Endothelial cell of hepatic sinusoid (primary cell): ENCODE results near the gene ZSCAN31.

Experiments
- in situ Hi-C: cut with HindIII; loops from 2 replicates; pipeline ENCODE4 v1.10.0; 2017; ENCODE audit warnings: low sequenced_read_pairs

ZSCAN31 gene

DNA sequence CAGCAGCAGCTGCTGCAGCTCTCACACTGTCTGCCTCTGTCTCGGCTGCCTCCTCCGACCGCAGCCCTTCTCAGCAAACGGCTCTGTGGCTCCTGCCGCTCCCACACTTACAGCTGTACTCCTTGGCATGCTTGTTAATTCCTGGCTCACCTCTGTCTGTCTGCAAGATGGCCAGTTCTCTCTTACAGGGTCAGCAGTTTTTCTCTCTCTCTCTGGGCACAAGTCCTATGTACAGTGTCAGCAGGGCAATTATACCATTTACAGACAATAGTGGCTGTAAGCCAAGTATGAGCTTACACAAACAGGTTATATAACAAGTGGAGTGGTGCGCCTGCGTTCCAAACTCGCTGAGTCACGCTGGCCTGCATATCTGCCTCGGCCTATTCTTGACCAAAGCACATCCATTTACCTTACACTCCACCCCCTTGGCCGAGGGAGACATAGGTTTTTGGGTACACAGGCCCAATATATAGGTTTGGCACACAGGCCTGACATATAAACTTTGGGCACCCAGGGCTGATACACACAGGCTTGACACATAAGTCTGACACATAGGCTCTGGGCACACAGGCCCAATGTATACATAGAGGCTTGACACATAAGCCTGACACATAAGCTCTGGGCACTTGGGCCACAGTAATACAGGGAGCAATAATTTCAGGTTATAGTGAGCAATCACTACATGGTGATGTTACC, 18.2 kb upstream of the ZSCAN31 start:
- in situ Hi-C loops: no loop called here

- in situ Hi-C loops: no loop called here
These were observed 17.4 kb upstream of the ZSCAN31 start for GRCh38 chr6:28353356-28353755.

GRCh38 chr6:28351493-28351925, 15.6 kb upstream of the ZSCAN31 start:
- in situ Hi-C loops: no loop called here

DNA sequence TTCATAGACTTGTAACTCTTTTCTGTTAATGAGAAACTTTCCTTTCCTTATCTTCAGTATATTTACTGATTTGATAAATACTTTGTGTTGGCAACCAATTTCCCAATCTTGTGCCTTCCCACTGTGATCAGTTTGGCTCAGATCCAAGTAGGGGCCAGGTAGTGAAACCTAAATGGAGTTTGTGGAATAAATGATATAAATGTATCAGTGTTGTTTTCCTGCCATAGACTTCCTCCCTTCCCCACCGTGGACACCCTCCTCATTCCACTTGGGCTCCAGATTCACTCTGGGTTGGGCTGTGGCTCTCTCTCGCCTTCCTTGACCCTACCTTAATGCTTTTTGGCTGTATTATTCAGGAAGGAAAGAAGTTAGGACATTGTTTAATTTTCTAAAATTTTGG, 15.1 kb upstream of the ZSCAN31 start:
- in situ Hi-C loops: no loop called here

DNA sequence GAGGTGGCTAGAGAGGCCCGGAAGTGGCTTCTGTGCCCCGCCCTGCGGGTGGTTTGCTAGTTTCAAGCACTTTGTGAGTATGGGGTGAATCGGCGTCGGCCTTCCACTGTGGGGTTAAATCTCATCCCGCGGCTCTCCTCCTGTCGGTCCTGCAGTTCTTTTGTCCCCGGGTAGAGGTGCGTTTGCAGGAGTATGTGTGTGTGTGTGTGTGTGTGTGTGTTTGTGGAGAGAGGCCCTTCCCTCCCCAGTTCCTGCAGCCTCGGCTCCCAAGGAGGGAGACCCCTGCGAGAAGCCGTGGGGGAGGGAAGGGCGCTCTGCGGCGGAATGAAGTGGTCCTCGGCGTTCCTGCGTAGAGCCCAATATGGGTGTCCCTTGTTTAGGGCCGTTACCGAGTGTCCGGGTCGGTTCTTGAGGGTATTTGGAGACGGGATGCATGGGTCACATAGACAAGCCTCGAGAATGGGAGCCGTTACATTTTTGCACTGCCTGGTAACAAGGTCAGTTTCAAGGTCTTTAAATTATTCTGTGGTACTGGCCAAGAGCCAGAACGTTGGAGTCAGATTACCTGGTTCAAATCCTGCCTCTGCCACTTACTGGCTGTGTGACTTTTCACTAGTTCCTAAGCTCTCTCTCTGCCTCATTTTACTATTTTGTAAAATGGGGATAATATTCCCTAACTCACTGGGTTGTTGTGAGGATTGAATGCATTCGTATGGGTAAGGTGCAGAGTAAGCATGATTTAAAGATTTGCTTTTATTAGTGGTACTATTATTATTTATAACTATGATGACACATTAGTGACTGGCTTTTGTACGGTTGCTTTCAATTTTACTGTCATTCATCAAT, 14.2 kb upstream of the ZSCAN31 start, which contains the start of gene ZKSCAN3:
TSS of gene ZKSCAN3 (plus strand) at position 56 of the 846 bp plus-strand sequence. CDS start 9,640 bp downstream, outside the sequence.
- in situ Hi-C loops: no loop called here

GRCh38 chr6:28349344-28349891, 13.5 kb upstream of the ZSCAN31 start:
- in situ Hi-C loops: no loop called here

- in situ Hi-C loops: no loop called here
These were observed 11.2 kb upstream of the ZSCAN31 start for GRCh38 chr6:28347119-28347518.

DNA sequence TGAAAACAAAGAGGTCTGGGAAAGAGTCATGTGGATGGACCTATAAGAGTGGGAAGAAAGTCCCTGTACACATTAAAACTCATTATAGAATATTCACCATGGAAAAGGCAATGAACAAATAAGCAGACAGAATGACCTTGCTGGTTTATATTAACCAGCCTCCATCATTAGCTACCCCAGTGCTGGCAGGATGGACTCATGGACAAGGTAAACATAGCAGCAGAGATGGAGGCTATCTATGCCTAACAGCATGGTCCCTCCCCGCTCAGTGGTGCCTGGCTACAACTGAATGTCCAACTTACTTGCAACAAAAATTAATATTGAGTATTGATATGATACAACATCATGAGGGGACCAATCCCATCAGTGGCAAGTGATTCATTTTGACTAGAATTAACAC, 9.3 kb upstream of the ZSCAN31 start:
- in situ Hi-C loops: no loop called here

DNA sequence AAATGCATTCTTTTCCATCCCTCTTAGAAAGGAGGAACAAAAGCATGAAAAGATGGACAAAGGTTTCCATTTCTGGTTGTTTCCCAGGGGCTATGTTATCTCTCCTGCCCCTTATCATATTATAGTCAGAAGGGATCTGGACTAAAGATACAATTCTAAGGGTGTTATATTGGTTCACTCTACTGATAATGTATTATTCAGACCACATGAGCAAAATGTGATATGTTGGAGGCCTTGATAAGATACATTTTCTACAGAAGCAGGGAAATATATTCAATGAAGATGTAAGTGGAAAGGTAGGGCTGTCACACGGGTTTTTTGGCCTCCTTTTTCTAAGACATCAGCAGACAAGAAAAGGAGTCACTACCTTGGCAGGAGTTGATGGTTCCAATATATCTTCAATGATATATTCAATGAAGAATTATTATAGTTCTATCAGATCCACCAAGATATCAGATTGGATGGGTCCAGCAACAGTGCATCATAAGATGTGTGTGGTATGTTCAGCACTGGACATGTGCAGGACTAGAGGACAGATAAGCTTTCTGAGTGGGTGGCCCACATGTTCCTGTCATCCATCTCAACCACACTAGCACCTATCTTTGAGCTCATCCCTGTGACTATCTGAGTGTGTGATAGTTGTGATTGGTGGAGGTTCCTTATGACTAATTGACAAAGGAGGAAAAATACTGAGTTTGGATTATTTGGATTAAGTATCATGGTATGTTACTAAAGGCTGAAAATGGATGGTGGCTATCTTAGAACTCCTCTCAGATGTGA, 8.1 kb upstream of the ZSCAN31 start:
- in situ Hi-C loops: no loop called here

GRCh38 chr6:28340310-28341095, 4.6 kb upstream of the ZSCAN31 start:
- in situ Hi-C loops: no loop called here

GRCh38 chr6:28337121-28337520, 1.2 kb upstream of the ZSCAN31 start:
- in situ Hi-C loops: no loop called here

GRCh38 chr6:28336284-28337120, 554 bp upstream of the ZSCAN31 start:
- in situ Hi-C loops: no loop called here

GRCh38 chr6:28335040-28335563, 846 bp downstream of the ZSCAN31 start:
- in situ Hi-C loops: no loop called here

GRCh38 chr6:28334286-28335039, 1.5 kb downstream of the ZSCAN31 start:
- in situ Hi-C loops: no loop called here

DNA sequence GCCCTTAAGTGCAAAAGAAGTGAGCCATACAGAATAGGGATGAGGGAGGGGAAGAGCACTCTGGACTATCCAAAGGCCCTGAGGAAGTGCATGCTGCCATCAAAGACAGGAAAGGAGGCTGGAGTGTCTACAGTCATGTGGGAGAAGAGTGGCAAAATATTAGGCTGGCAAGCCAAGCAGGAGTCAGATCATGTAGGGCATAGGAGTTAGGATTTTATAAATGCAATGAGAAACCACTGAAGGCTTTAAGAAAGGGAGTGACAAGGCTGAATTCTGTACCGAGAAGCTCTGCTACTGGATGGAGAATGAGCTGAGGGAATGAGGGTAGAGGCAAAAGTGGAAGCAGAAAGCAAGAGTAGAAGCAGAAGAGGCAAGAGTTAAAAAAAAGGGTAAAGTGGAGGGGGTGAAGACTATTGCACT, 2.3 kb downstream of the ZSCAN31 start:
- in situ Hi-C loops: no loop called here

DNA sequence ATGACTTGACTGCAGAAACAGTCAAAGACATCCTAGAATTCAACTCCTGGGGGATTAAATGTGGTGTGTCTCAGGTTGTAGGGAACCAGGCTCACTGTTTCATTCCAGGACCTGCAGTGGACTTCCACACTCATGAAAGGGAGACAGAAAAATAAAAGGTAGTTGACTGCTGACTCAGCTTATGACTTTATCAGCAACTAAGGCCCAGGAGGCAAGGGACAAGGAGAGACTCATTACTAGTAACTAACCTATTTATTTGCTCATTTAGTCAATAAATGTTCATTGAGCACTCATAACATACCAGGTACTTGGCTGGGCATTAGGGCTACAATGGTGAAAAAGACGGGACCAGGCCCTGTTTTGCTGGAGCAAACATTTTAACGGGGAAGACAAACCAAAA, 2.9 kb downstream of the ZSCAN31 start:
- in situ Hi-C loops: no loop called here

- in situ Hi-C loops: no loop called here
These were observed 5.9 kb downstream of the ZSCAN31 start for GRCh38 chr6:28330041-28330440.

GRCh38 chr6:28326371-28326948, 9.5 kb downstream of the ZSCAN31 start:
- in situ Hi-C loops: no loop called here
